Right atrium auricular region (tissue), 2 donors: ENCODE measurements around the gene MCM3AP. TPM values are rescaled to one million over a fixed set of nuclear protein-coding genes. Genes with fewer than 3 reads are reported as not detected.

ENCODE experiments used
- DNase-seq: peaks from one replicate; pipeline ENCODE4 v3.0.0-alpha.2; 2019; ENCODE audit warnings: low spot score
- H3K27ac ChIP-seq, 2 donors: fragments of 200-600 bp; sonication (generic); 1 replicate in 1 of 2; 2 replicates in 1 of 2; pipeline ENCODE4 v1.5.1; 2016 to 2019
- H3K27me3 ChIP-seq, 2 donors: fragments of 200-600 bp; sonication (generic); one replicate each; pipeline versions ENCODE4 v1.5.1 to v1.6.0; 2017 to 2019
- H3K36me3 ChIP-seq: fragments of 200-600 bp; sonication (generic); one replicate; pipeline ENCODE4 v1.5.1; 2016
- H3K4me1 ChIP-seq, 2 donors: fragments of 200-600 bp; sonication (generic); one replicate each; pipeline versions ENCODE4 v1.5.1 to v1.6.0; 2017 to 2019
- H3K4me3 ChIP-seq, 2 donors: fragments of 200-600 bp; sonication (generic); 1 replicate in 1 of 2; 2 replicates in 1 of 2; pipeline ENCODE4 v1.5.1; 2017 to 2019; ENCODE audit warnings: mild to moderate bottlenecking in 1 of 2, moderate library complexity in 1 of 2
- H3K9me3 ChIP-seq, 2 donors: fragments of 200-600 bp; sonication (generic); one replicate each; pipeline ENCODE4 v1.5.1; 2019
- total RNA-seq, 2 donors: library from RNA; depleted of rRNA; stranded (reverse); fragments of >200 nt; gene quantifications; one replicate each; pipeline ENCODE4 v1.1.0, GENCODE V29; 2016
- TF ChIP-seq, protein P1 (sequence below), 2 donors: fragments of 200-600 bp; sonication (generic); IDR thresholded peaks; one replicate each; pipeline ENCODE4 v1.5.1; 2019; ENCODE audit warnings: antibody characterized with exemption in 2 of 2

The MCM3AP gene
- total RNA-seq, 2 donors from 2014 or later, result 35.7 to 45.4 TPM

DNA sequence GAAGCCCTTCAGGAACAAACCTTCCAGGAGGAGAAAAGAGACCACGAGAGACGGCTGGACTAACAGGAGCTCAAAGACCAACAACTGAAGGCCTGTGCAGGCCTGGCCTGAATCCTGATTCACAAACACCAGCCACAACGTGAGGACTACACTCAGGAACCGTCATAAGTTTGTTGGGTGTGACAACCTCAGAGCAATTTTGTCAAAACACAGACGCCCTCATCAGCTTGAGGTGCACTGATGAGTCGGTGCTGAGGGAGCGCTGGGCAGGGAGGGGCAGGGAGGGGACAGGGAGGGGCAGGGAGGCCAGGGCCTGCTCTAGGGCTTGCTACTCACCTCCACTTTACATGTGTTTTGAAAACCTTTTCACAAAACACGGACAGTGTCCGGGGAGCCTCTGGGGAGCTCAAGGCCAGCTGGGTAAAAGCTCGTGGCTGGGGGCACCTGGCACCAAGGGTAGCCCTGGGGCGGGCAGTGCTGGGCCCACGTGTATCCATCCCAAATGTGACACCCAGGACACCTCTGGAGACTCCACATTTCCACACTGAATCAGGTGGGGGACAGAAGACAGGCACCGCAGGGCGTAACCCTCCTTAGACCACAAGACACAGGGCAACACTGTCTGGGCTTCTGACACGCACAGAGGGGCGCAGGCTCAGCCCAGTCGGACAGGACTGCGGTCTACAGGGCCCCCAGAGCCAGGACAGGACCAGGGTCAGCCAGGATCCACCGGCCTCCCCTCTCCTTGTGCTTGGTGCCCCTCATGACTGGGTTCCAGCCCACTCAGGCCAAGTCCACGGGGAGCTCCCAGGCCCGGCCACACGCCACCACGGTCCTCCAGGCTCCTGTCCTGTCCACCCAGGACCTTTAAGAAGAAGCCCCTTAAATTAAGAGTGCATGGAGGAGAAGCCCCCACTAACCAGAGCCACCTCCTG is 73.4 kb downstream of the MCM3AP start:
- Histone ChIP-seq H3K27ac (no peak overlapping the region), H3K36me3 (peaks cover 67% of the 10 kb centered on the region), H3K4me1 (peaks cover 0 to 6% of the 10 kb centered on the region in 2 donors), H3K27me3 (no peaks in the 10 kb centered on the region), H3K9me3 (no peaks in the 10 kb centered on the region), H3K4me3 (no peak overlapping the region)
- TF ChIP-seq, protein P1, sequence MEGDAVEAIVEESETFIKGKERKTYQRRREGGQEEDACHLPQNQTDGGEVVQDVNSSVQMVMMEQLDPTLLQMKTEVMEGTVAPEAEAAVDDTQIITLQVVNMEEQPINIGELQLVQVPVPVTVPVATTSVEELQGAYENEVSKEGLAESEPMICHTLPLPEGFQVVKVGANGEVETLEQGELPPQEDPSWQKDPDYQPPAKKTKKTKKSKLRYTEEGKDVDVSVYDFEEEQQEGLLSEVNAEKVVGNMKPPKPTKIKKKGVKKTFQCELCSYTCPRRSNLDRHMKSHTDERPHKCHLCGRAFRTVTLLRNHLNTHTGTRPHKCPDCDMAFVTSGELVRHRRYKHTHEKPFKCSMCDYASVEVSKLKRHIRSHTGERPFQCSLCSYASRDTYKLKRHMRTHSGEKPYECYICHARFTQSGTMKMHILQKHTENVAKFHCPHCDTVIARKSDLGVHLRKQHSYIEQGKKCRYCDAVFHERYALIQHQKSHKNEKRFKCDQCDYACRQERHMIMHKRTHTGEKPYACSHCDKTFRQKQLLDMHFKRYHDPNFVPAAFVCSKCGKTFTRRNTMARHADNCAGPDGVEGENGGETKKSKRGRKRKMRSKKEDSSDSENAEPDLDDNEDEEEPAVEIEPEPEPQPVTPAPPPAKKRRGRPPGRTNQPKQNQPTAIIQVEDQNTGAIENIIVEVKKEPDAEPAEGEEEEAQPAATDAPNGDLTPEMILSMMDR (IDR thresholded peaks at IDR 0.05), result no peak
- no peak for DNase-seq

DNA sequence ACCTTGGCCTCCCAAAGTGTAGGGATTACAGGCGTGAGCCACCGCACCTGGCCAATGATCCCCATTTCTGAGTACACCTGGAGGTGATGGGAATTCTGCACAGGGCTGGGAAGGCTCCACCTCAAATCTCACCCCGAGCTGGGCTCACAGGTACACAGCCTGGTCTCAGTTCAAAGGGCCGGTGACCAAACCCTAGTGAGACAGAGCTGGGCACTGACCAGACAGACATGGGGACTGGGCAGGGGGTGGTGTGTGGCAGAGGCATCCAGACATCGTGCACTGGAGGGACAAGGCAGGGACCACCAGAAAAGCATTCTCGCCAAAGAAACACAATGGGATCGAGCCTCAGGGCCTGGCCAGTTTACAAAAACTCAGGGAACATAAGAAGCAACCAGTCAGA is 74.0 kb downstream of the MCM3AP start:
- peaks cover 0 to 6% of the 10 kb centered on the region in 2 donors for H3K4me1 ChIP-seq
- no peaks in the 10 kb centered on the region for H3K27me3 ChIP-seq
- H3K9me3 ChIP-seq, result no peaks in the 10 kb centered on the region
- TF ChIP-seq, protein P1 (IDR thresholded peaks at IDR 0.05), result no peak
- peaks cover 74% of the 10 kb centered on the region for H3K36me3 ChIP-seq
- no peak overlapping the region for H3K4me3 ChIP-seq
- H3K27ac ChIP-seq, result no peak overlapping the region
- DNase-seq, result no peak

GRCh38 chr21:46210378-46211136 is 74.9 kb downstream of the MCM3AP start:
- peaks cover 74% of the 10 kb centered on the region for H3K36me3 ChIP-seq
- H3K27me3 ChIP-seq, result no peaks in the 10 kb centered on the region
- H3K4me3 ChIP-seq, result no peak overlapping the region
- peaks cover 0 to 6% of the 10 kb centered on the region in 2 donors for H3K4me1 ChIP-seq
- H3K27ac ChIP-seq, result no peak overlapping the region
- no peaks in the 10 kb centered on the region for H3K9me3 ChIP-seq
- TF ChIP-seq, protein P1 (IDR thresholded peaks at IDR 0.05), result no peak
- no peak for DNase-seq

DNA sequence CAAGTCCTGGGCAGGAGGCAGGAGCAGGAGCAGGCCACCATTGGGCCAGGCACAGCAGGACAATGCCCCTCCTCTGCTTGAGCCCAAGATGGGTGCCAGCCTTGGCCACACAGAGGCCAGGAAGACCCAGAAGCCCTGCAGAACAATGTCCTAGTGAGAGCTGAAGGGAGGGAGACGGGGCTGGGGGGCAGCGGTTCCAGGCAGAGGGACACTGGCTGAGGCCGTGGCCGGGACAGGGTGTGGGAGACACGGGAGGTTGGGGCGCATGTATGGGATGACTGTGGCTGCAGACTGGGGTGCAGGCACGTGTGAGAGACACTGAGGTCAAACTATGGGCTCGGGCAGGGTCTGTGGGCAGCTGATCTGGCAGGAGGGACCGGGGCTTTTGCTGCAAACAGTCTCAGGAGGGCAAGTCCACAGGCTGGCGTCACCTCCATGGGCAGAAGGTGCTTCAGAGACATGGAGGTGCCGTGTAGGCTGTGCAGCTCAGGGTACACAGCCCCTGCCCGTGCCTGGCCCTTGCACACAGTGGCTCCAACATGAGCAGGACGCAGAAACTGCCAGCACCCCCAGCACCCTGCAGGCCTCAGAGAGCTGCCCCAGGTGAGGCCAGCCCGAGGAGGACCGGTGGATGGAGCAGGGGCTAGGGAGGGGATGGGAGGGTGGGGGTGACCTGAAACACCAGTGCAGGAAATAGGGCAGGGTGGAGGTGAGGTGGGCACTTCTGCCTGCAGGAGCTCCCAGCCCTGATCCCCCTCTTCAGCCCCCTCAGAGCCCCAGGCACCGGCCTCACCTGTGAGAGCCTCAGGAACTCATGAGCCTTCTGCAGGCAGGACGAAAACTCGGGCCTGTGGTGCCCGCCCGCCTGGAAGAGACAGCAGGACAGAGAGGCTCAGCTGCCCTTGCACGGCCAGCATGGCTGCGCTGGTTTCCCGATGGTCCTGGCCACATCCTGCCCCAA is 76.4 kb downstream of the MCM3AP start:
- peaks cover 78% of the 10 kb centered on the region for H3K36me3 ChIP-seq

More for the DNA sequence above, 76.4 kb downstream of the MCM3AP start:
- H3K9me3 ChIP-seq, result no peaks in the 10 kb centered on the region
- TF ChIP-seq, protein P1 (IDR thresholded peaks at IDR 0.05), result no peak
- peaks cover 0 to 6% of the 10 kb centered on the region in 2 donors for H3K4me1 ChIP-seq
- H3K27ac ChIP-seq, result no peak overlapping the region
- no peaks in the 10 kb centered on the region for H3K27me3 ChIP-seq
- no peak overlapping the region for H3K4me3 ChIP-seq
- DNase-seq, result no peak
